ENCODE measurements around the gene HJV.

The HJV gene

DNA sequence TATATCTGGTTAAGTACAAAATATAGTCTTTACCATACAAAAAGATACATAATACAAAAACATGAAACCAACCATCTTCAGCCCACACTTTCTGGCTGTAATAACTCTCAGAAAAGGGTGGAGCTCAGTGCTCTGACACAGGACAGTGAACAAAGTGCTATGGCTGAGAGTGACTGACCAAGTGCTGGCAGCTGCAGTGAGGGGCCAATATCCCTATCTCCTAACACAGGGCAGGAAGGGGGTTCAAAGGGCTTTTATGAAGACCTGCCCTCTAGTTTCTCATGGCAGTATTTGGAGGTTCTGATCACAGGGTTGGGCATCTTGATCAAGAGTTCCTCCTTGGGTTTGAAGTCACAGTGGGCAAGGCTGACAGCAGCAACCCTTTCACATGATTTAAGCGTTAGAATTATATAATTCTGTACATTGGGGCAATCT is 29.0 kb downstream of the HJV start:
- DNase-seq = no peak

DNA sequence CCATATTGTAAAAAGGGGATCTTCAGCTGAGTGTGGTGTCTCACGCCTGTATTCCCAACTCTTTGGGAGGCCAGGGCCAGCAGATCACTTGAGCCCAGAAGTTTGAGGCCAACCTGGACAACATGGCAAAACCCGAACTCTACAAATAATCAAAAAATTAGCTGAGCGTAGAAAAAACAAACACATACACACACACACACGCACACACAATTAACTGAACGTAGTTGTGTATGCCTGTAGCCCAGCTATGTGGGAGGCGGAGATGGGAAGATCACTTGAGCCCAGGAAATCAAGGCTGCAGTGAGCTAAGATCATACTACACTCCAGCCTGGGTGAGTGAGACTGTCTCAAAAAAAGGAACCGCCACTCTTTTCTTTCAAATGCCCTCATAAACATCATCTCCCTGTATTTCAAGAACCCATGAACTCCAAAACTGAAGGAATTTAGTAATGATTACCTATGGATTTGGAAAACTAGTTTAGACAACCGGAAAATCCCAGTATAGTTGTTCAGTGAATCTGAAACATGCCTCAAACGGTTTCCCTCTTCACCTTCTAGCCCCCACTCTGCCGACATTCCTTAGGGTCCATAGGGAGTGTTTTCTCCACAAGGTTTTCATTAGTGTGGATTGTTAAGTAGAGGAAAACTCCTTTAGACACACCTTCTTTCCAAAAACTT is 29.7 kb downstream of the HJV start:
- DNase-seq = no peak

DNA sequence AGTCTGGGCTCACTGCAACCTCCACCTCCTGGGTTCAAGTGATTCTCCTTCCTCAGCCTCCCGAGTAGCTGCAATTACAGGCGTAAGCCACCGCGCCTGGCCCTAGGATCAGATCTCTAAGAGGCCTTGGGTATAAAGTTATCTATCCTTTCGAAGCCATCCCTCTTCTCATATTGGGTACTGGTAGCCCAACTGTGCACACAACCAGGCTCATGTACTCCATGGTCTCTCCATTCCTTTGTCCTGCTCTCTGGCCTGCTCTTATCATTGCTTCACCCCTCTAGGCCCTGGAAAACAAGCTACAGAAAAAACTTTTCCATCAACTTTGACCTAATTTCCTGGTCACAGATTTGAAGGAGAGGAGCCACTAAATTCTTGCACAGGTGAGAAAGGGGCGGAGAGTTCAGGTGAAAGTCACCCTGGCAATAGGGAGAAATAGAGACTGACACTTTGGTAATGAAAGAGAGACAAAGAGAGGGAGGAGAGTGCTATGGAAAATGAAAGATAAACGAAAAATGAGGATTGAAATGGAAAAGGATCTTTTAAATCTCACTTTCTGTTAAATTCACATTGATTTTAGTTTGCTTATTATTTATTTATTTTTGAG is 31.2 kb downstream of the HJV start:
- DNase-seq = no peak

DNA sequence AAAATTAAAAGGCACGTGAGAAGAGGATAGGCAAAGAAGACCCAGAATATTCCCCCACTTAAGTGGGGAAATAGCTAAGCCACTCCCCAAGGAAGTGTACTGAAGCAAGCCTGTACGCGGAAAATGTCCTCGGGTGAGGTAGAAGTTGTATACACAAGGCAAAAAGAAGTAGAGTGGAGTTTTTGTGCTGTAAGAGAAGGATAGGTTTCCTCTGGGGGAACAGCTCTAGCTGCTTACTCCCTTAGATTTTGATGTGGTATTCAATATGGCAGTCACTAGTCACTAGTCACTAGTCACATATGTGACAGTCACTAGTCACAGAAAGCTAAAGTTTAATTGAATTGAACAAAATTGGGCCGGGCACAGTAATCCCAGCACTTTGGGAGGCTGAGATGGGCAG is 32.8 kb downstream of the HJV start:
- no peak for DNase-seq

DNA sequence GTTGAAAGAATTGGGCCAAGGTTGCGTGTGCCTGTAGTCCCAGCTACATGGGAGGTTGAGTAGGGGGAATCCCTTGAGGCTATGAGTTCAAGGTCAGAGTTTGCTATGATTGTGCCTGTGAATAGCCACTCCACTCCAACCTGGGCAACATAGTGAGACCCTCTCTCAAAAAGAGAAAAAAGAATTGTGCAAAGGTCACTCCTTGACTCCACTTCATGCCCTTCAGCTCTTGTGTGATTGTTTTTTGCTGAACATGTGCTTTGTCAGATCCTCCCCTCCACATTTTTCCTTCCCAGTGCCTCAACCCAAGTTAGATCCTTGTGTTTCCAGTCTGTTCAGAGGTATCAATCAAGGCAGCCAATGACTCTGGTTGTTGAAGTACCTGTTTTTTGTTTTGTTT is 33.6 kb downstream of the HJV start:
- no peak for DNase-seq

DNA sequence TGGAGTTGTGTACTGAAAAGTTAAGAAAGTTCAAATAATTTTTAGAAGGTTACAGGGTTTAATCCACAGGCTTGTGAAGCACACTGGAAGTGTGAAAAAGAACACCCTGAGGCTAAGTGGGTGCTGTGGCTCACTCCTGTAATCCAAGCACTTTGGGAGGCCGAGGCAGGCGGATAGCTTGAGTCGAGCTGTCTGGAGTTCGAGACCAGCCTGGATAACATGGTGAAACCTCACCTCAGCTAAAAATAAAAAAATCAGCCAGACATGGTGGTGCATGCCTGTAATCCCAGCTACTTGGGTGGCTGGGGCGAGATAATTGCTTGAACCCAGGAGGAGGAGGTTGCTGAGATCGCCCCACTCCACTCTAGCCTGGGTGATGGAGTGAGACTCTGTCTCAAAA is 35.0 kb downstream of the HJV start:
- DNase-seq = no peak

DNA sequence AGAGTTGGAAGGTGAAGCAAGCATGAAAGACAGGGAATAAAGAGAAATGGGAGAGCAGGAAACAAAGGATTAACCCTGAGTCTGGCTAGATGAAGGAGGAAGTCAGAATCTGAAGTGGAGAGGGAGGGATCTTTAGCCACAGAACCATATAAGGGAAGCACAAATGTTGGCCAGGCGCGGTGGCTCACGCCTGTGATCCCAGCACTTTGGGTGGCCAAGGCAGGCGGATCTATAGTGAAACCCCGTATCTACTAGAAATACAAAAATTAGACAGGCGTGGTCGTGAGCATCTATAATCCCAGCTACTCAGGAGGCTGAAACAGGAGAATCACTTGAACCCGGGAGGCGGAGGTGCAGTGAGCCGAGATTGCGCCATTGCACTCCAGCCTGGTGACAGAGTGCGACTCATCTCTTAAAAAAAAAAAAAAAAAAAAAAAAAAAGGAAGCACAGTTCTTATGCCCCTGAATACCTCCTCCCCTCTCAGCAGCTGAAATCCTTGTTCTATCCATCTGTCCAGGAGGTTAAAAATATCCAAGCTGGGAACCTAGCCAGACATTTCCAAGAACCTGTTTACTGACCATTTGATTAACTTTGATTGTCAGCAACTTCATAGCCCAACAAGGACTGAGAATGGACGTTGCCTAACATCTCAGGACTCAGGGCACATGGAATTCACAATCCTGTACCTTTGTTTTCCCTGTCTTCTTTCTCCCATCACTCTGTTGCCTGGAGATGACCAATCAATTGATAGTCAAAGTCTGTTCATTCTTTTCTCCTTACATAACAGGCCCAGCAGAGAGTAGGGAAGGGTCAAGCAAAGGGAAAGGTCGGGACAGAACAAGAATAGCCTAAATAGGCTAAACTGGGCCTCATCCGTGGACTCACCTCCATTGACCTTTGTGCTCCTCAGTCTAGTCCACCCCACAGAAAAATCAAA is 35.8 kb downstream of the HJV start:
- DNase-seq = no peak

DNA sequence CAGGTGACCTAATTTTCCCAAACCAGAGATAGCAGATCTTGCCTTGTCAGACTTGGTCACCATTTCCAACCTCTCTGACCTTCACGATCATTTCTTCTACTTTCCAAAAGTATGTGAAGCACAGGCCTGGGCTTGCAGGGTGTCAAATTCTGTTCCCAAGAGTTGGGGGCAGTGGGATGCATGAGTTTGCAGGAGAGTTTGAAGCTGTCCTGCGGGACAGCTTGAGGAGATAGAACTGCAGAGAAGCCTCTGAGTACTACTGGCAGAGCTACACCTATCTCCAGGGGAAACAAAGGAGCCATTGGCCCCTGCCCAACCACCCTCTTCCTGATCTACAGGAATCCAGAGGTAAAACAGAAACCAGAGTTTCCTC is 36.4 kb downstream of the HJV start:
- DNase-seq = no peak

DNA sequence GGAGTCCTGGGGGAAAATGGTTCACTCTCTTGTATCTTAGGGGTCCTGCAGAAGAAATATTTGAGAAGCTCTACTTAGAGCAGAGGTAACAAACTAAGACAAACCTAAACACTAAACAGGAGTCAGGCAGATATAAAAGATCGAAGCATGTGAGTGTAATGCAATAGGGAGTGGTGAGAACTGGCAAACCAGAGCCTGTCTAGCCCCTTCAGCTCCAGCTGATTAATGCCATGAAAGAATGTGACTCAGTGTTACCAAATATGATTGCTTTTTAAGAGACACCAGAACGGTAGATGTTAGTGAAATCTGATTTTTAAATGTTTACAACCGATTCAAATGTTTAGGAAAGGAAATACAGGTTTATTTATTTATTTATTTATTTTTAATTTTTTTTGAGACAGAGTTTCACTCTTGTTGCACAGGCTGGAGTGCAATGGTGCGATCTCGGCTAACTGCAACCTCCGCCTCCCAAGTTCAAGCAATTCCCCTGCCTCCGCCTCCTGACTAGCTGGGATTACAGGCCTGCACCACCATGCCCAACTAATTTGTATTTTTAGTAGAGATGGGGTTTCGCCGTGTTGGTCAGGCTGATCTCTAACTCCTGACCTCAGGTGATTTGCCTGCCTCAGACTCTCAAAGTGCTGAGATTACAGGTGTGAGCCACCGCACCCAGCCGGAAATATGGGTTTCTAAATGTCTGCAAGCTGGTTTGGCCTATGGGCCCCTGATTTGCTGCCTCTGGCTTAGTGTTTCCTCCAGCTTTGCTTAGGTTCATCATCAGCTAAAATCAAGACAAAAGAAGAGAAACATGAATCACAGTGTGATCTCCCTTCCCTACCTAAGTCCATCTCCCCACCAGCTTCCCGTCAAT is 37.3 kb downstream of the HJV start:
- no peak for DNase-seq

DNA sequence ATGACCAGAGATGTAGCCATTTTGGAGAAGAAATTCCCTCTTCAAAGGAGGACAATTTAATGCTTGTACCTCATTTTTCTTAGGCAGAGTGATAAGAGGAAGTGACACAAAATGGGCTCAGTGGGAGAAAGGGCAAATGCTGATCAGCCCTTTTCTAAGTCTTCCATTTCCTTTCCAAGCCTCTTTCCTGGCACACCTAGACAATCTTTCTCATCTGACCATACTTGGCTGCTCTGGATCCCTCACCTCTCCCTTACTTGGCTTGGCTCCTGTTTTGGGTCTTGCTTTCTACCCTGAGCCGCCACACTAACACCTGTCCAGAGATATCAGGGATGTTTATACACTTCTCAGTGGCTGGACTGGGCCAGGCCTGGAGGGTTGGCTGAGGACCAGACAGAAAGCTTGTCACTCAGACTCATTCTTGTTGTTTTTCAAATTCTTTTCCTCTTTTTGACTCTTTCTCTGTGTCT is 38.3 kb downstream of the HJV start:
- DNase-seq = no peak

DNA sequence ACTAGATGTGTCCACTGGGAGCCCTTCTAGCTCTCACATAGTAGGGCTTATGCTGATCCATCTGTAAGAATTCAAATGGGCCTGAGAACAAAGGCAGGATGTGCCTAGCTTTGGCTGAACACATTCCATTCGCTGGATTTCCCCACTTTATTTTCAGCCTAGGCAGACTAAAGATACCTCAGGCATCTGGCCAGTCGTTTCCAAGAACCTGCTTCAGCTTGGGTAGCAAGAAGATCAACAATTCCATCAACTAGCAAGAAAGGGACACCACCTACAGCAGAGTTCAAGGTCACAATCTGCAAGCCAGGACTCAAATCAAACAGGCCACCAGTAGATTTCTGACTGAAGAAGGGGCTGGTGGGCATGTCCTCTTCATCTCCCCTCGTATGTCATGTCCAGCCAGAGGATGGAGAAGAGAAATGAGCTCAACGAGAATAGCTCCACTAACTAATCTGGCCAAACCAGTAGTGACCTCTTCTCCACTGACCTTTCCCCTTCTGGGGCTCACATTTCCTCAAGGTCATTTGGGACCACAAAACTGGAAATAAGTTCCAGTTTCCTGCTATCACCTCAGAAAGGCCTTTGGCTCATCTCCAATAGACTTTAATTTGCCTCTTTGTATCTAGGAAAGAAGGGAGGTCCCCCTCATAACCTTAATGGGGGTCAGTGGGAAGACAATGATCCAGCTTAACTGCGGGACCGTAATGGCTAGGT is 39.4 kb downstream of the HJV start:
- no peak for DNase-seq

DNA sequence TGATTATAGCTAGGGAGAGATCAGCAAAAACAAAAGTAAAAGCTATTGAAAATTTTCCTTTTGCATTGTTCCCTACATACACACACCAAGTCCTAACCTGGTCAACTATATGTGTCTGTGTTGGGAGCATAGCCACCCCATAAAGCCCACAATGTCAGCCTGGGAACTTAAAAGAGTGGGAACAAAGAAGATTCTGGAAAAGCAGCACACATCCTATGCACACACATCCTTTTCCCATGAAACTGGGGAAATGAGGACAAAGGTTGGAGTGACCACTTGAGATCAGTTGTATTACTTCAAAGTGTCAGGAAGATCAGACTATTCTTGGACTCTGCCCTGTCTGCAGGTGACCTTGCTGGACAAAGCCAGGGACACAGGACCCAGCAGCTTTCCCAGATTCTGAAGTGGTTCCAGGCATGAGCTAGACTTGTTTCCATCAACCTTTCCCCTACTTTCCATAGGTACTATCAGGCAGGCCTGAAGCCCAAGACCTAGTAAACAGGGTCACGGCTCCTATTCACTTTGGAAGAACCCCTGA is 41.0 kb downstream of the HJV start:
- no peak for DNase-seq

DNA sequence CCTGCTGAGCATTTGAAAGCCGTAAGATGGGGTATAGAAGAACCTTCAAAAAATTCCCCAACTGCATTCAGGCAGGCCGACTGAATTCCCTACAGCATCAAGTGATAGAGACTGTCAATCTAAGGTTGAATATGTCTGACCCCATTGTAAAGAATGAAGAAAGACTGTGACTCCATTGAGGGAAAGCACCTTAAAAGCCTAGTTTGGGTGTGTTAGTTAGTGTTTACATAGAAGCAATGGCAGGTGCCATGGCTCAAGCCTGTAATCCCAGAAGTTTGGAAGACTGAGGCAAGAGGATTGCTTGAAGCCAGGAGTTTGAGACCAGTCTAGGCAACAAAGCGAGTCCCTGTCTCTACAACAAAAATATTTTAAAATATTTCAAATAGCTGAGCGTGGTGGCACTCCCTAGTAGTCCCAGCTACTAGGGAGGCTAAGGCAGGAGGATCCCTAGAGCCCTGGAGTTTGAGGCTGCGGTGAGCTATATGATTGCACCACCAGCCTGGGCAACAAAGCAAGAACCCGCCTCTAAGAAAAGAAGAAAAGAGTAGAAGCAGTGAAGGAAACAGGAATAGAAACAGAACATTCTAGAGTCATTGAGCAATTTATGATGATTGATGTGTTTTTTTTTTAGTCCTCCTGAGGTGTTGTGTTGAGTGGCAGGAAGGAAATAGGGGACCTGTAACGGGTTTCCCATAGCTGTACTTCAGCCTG is 41.6 kb downstream of the HJV start:
- DNase-seq = no peak

DNA sequence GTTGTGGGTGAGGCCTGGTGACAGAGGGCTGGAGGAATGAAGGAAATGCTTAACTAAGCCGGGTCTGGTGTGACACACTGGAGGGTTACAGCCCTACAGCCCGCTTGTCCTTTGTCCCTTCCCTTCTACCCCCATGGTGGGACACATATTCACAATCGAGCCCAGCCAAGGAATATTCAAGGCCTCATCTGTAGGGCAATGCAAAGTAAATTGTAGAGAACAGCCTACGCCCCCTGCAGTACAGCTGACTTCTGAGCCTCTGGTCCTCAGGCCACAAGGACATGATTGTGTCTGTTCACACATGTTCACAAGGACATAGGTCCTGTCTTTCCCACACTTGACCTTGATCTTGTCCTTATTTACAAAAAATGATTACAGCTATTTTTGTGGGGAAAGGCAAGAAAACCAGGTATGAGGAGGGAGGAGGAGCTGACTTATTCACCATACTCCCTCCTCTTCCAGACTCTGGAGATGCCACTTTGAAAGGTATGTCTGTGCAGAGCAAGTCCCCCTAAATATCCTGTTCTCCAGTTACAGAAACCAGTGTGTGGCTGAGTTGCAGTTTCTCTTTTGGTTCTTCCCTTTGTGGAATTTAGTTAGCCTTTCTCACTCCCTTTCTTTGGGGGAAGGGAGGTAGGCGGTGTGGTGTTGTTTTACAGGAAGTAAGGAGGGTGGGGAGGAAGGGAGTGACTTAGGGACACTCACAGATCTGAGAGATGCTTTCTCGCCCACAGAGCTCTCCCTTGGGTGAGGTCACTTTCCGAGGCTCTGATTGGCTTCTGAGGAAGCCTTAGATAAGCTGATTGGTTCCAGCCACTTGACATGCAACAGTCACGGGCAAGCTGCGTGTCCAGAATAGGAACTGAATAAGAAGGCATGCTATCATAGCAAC is 42.4 kb downstream of the HJV start:
- DNase-seq = peak; percentile 80

DNA sequence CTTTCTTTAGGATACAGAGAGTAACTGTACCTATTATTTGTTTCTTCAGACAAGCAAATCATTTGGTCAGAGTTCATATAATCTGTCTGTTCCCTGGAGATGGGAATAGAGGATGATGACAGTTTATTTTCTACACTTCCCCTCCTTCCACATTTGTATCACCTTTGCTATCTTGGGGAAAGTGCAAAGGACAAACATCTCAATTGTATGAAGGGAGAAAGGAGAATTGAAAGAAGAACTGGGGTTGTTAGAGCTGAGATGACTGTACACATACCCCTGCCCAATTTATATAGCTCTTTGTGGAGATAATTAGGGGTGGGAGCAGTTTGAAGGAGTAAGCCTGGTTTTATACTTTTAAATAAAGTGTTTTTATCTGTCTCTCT is 43.1 kb downstream of the HJV start:
- no peak for DNase-seq

DNA sequence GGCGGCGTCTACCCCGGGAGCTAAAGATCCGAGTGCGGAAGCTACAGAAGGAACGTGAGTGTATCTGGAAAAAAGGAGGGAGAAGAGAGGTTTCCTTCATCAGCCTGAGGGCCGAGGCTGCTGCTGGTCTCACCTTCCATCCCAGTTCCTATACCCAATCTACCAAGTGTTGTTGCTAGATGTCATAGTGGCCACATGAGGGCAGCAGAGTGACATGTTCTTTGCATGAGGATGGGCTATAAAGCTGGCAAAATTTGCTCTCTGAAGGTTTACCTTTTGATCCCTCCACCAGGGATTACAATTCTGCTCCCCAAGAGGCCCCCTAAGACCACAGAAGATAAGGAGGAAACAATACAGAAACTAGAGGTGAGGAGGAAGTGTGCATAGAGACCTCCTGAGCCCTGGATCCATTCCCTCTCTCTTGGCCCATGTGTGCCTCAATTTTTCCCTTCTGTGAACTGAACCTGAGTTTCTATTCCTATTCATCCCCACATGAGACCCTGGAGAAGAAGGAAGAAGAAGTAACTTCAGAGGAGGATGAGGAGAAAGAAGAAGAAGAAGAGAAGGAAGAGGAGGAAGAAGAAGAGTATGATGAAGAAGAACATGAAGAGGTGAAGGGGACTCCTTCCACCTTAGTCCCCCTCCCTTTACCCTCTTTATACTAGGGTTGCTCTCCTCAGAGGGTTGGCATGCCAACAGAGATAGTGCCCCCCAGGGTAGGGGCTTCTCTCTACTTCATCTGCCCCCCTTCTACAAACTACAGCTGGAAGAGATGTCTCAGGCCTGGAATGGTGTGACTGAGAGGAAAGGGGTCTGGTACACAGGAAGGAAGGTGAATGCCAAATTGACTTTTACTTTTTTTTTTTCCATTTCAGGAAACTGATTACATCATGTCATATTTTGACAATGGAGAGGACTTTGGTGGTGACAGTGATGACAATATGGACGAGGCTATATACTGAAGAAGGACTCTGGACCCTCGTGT is 43.8 kb downstream of the HJV start:
- peak; percentile 71 for DNase-seq

DNA sequence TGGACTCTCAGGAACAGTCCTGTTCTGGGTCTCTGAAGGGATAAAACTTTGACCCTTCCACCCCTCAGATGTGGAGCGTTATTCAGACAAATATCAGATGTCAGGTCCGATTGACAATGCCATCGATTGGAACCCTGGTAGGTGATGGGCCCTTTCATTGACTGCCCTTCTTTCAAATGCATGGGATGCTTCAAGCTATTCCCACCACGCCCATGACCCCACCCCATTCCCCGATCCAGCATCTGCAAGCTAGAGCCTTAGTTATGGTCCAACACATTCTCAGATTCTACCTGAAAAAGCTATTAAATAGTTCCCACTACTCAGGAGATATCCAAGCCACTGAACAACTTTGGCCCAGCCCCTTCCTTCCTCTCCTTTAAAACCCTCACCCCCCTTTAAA is 44.5 kb downstream of the HJV start:
- no peak for DNase-seq

DNA sequence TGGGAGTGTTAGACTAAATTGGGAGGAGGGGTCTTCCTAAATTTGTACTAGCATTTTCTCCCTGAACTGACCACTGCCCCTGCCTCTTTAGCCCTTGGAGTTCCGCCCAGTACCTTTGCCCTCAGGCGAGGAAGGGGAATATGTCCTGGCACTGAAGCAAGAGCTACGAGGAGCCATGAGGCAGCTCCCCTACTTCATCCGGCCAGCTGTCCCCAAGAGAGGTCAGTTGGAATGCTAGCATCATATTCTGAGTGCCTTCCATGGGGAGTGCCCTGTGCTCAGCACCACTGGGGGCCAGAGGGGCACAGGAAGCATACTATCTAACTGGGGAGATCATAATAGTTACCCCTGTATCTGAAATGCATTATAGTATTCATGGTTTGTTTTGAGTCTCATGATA is 46.3 kb downstream of the HJV start:
- DNase-seq = no peak

DNA sequence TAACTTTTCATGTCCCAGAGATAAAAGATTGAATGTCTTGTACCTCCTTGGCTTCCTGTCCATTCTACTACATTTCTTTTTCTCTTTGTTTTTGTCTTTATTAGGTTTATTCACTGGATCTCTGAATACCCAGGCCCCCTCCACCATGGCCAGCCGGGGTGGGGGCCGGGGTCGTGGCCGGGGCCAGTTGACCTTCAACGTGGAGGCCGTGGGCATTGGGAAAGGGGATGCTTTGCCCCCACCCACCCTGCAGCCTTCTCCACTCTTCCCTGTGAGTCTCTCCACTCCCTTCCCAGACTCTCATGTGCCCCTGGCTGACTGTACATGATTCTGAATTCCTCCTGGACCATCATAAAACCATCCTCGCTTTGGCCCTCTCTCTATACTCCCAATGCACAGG is 46.8 kb downstream of the HJV start:
- no peak for DNase-seq
